Activated CD4-positive, alpha-beta T cell treated with anti-CD3 and anti-CD28 coated beads, Interleukin-2, amount 10 ng/mL, durations not matched to agents 7 days and 5 days (primary cell): ENCODE data around the gene ABCG1. TPM values are rescaled to one million over a fixed set of nuclear protein-coding genes. Genes with fewer than 3 reads are reported as not detected.

Experiments
- CTCF ChIA-PET: fragments of 350-600 bp; sonication (Branson Sonifier 250); formaldehyde crosslinking; loops from one replicate; lab custom pipeline; 2021; ENCODE audit warnings: antibody characterized with exemption; lab: Charles Lee
- POLR2A ChIA-PET: fragments of 350-600 bp; sonication (Branson Sonifier 250); formaldehyde crosslinking; loops from one replicate; lab custom pipeline; 2021; ENCODE audit warnings: antibody characterized with exemption; lab: Charles Lee
- DNase-seq: peaks from one replicate; pipeline ENCODE4 v3.0.0-alpha.2; 2020
- H3K27ac Mint-ChIP-seq: one replicate; pipeline ENCODE4 v1.8.0; 2021; ENCODE audit warnings: mild to moderate bottlenecking, moderate library complexity, mixed read lengths
- H3K27me3 Mint-ChIP-seq: one replicate; pipeline ENCODE4 v1.8.0; 2021; ENCODE audit warnings: mixed read lengths
- H3K36me3 Mint-ChIP-seq: one replicate; pipeline ENCODE4 v1.8.0; 2021; ENCODE audit warnings: low read depth, mixed read lengths
- H3K4me1 Mint-ChIP-seq: one replicate; pipeline ENCODE4 v1.8.0; 2021; ENCODE audit warnings: mixed read lengths
- H3K4me3 Mint-ChIP-seq: one replicate; pipeline ENCODE4 v1.8.0; 2021; ENCODE audit warnings: mild to moderate bottlenecking, moderate library complexity, mixed read lengths
- H3K9me3 Mint-ChIP-seq: one replicate; pipeline ENCODE4 v1.8.0; 2021; ENCODE audit warnings: mixed read lengths
- total RNA-seq, 2 experiments: library from RNA; stranded (reverse); gene quantifications; one replicate each; pipeline ENCODE4 v1.2.3, GENCODE V29; 2021

Gene ABCG1
- total RNA-seq, 2 experiments from 2014 or later: 10.2 to 12.3 TPM

- POLR2A ChIA-PET: no interaction called here
- Mint-ChIP-seq H3K9me3 (no peaks in the 10 kb centered on the region), H3K36me3 (no peaks in the 10 kb centered on the region), H3K4me1 (peaks cover 78% of the 10 kb centered on the region), H3K4me3 (no peak overlapping the region), H3K27ac (peak overlapping the region; percentile 43), H3K27me3 (no peaks in the 10 kb centered on the region)
- CTCF ChIA-PET: interaction anchor here (0.7 to 2.5 kb wide), 12 partner anchors 9 to 147 kb away, joined by 3 to 7 read pairs (median 4); no protein-coding TSS in a partner anchor
- no peak for DNase-seq
Measured at GRCh38 chr21:42193721-42194120, 25.2 kb upstream of the ABCG1 start.

DNA sequence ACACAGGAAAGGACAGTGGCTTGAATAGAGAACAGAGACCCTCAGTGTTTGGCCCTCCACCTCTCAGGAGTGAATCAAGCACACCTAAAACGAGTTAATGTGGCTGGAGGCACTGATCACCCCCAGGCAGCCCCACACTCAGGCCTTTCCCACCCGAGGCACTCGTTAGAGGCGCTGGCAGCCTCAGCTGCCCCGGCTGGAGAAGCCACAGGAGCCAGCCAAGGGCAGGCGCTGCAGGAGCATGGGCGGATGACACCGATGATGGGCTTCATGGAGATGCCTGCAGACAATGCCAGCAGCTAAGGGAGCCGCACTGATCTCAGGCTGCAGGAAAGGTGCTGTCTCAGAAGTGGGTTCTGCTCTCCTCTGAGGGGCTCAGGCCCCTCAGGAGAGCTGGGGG lies 24.1 kb upstream of the ABCG1 start:
- H3K4me1 Mint-ChIP-seq: peaks cover 79% of the 10 kb centered on the region
- no peak overlapping the region for H3K4me3 Mint-ChIP-seq
- CTCF ChIA-PET: no interaction called here
- no peaks in the 10 kb centered on the region for H3K36me3 Mint-ChIP-seq
- POLR2A ChIA-PET: no interaction called here
- no peak for DNase-seq
- no peaks in the 10 kb centered on the region for H3K27me3 Mint-ChIP-seq
- H3K27ac Mint-ChIP-seq: no peak overlapping the region
- no peaks in the 10 kb centered on the region for H3K9me3 Mint-ChIP-seq

DNA sequence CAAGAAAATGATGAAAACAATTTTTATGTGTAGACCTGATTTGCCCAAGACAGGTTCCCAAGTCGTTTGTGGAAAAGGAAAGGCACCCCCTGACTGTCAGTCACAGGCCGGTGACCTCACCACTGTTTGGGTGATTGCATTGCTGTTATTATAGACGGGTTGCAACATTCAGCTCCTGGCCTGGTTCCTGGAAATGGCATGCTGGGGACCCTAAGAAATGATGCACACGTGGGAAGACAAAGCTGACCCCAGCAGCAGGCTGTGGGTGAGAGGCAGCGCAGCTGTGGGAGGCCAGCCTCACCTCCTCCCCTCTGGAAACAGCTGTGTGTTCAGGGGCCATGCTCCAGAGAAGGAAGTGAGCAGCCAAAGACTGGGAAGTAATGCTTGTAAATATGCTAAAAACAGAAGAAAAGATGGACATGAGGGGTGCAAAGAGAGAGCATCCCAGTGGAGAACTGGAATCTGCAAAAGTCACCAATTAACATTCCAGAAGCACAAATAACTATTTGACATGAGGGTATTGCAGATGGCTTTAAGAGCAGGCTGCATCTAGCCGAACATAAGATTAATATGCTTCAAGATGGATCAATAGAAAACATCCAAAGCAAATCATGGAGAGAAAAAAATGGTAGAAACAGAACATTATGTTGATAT lies 23.4 kb upstream of the ABCG1 start:
- POLR2A ChIA-PET: no interaction called here
- no peak for DNase-seq
- Mint-ChIP-seq H3K27ac (no peak overlapping the region), H3K27me3 (no peaks in the 10 kb centered on the region), H3K36me3 (no peaks in the 10 kb centered on the region), H3K4me3 (no peak overlapping the region), H3K9me3 (no peaks in the 10 kb centered on the region), H3K4me1 (peaks cover 73% of the 10 kb centered on the region)
- CTCF ChIA-PET: interaction anchor here (0.6 kb wide), 1 partner anchor 246 kb away, joined by 3 read pairs; no protein-coding TSS in a partner anchor

- ChIA-PET POLR2A (no interaction called here), CTCF (interaction anchor here (0.7 to 2.0 kb wide), 4 partner anchors 21 to 51 kb away, joined by 3 to 7 read pairs (median 4); no protein-coding TSS in a partner anchor)
- no peak overlapping the region for H3K4me3 Mint-ChIP-seq
- H3K27me3 Mint-ChIP-seq: peaks cover 2% of the 10 kb centered on the region
- DNase-seq: peak; percentile 29
- no peaks in the 10 kb centered on the region for H3K9me3 Mint-ChIP-seq
- H3K27ac Mint-ChIP-seq: peak overlapping the region; percentile 59
- H3K36me3 Mint-ChIP-seq: no peaks in the 10 kb centered on the region
- H3K4me1 Mint-ChIP-seq: peaks cover 49% of the 10 kb centered on the region
Measured at GRCh38 chr21:42198929-42199867, 19.7 kb upstream of the ABCG1 start.

GRCh38 chr21:42199868-42200463 lies 19.0 kb upstream of the ABCG1 start:
- ChIA-PET POLR2A (no interaction called here), CTCF (no interaction called here)
- H3K27me3 Mint-ChIP-seq: peaks cover 2% of the 10 kb centered on the region
- no peaks in the 10 kb centered on the region for H3K9me3 Mint-ChIP-seq
- H3K36me3 Mint-ChIP-seq: no peaks in the 10 kb centered on the region
- peaks cover 43% of the 10 kb centered on the region for H3K4me1 Mint-ChIP-seq
- H3K4me3 Mint-ChIP-seq: no peak overlapping the region
- no peak for DNase-seq
- no peak overlapping the region for H3K27ac Mint-ChIP-seq

DNA sequence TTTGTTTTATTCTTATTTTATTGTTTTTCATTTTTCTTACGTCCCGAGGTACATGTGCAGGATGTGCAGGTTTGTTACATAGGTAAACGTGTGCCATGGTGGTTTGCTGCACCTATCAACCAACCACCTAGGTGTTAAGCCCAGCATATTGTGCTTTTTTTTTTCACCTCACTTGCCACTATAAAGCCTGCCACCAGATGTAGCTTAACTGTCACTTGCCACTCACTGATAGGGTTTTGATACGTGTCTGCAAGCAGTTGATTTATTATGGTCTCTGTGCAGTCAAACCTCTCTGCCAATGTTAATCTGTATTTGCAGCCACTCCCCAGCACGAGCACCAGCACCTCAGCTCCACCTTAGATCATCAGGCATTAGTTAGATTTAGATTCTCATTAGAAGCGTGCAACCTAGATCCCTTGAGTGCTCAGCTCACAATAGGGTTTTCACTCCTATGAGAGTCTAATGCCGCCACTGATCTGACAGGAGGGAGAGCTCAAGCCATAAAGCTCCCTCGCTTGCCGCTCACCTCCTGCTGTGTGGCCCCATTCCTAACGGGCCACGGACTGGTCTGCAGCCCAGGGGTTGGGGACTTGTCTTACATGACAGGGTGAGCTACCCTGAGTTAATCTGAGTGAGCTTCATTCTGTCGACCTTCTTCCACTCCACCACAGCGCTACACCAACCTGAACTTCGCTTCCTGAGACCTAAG lies 17.9 kb upstream of the ABCG1 start:
- CTCF ChIA-PET: interaction anchor here (0.6 to 1.6 kb wide), 6 partner anchors 11 to 56 kb away, joined by 3 to 6 read pairs (median 4); no protein-coding TSS in a partner anchor
- Mint-ChIP-seq H3K36me3 (no peaks in the 10 kb centered on the region), H3K27me3 (peaks cover 2% of the 10 kb centered on the region), H3K4me1 (peaks cover 34% of the 10 kb centered on the region), H3K27ac (no peak overlapping the region), H3K4me3 (no peak overlapping the region), H3K9me3 (no peaks in the 10 kb centered on the region)
- POLR2A ChIA-PET: no interaction called here
- DNase-seq: no peak

DNA sequence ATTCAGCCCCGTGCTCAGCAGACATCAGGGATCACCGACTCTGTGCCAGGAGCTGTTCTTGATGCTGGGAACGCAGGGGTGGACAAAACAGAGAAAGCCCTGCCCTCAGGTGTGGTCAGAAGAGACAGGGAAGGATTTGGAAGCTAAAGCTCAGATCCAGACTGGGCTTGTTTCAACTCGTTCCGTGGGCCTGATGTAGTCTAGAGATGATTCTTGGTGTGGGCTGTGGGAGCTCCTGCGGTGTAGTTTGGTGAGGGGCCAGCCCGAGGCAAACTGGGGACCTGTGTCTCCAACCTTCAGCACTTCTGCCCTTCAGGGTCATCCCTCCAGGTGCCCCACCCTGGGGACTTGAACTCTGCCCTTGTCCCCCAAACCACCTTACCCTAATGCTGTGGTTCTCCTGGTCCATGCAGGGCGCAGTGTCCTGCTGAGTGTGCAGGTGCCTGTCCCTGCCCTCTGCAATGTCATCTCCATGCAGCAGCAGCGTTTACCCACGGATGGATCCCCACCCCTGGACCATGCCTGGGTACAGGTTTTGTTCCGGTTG lies 17.3 kb upstream of the ABCG1 start:
- H3K27ac Mint-ChIP-seq: no peak overlapping the region
- no peak for DNase-seq
- H3K4me1 Mint-ChIP-seq: peaks cover 32% of the 10 kb centered on the region
- CTCF ChIA-PET: interaction anchor here (0.6 to 1.6 kb wide), 8 partner anchors 8 to 55 kb away, joined by 3 to 6 read pairs (median 4); no protein-coding TSS in a partner anchor
- H3K36me3 Mint-ChIP-seq: no peaks in the 10 kb centered on the region
- H3K9me3 Mint-ChIP-seq: no peaks in the 10 kb centered on the region
- no peak overlapping the region for H3K4me3 Mint-ChIP-seq
- POLR2A ChIA-PET: no interaction called here
- H3K27me3 Mint-ChIP-seq: peaks cover 2% of the 10 kb centered on the region

DNA sequence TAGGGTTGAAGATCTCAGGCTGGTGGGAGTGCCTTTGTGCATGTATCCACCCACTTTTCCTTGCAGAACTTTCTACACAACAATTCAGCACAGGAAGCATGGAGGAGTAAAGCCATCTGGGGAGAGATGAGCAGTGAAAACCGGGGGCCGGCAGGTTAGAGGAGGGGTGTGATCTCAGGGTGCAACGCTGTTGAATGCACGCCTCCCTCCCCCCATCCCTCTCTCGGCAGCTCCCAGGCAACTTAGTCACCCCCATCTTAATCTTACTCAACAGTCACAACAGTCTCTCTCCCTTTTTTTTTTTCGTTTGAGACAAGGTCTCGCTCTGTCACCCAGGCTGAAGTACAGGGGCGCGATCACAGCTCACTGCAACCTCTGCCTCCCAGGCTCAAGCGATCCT lies 16.6 kb upstream of the ABCG1 start:
- Mint-ChIP-seq H3K9me3 (no peaks in the 10 kb centered on the region), H3K4me1 (peaks cover 32% of the 10 kb centered on the region), H3K27me3 (peaks cover 8% of the 10 kb centered on the region), H3K36me3 (peaks cover 2% of the 10 kb centered on the region), H3K27ac (no peak overlapping the region), H3K4me3 (no peak overlapping the region)
- no peak for DNase-seq
- POLR2A ChIA-PET: no interaction called here
- CTCF ChIA-PET: interaction anchor here (0.6 to 1.4 kb wide), 2 partner anchors 9 to 36 kb away, joined by 4 to 5 read pairs; no protein-coding TSS in a partner anchor

- no peaks in the 10 kb centered on the region for H3K9me3 Mint-ChIP-seq
- ChIA-PET CTCF (interaction anchor here (0.5 kb wide), 1 partner anchor 93 kb away, joined by 4 read pairs; no protein-coding TSS in a partner anchor), POLR2A (no interaction called here)
Measured at GRCh38 chr21:42203321-42203720, 15.6 kb upstream of the ABCG1 start.

GRCh38 chr21:42203936-42204335 lies 15.0 kb upstream of the ABCG1 start:
- H3K9me3 Mint-ChIP-seq: no peaks in the 10 kb centered on the region
- H3K27ac Mint-ChIP-seq: no peak overlapping the region
- peaks cover 19% of the 10 kb centered on the region for H3K4me1 Mint-ChIP-seq
- H3K4me3 Mint-ChIP-seq: no peak overlapping the region
- no peak for DNase-seq
- peaks cover 9% of the 10 kb centered on the region for H3K27me3 Mint-ChIP-seq
- peaks cover 2% of the 10 kb centered on the region for H3K36me3 Mint-ChIP-seq
- ChIA-PET POLR2A (no interaction called here), CTCF (no interaction called here)

More at GRCh38 chr21:42203321-42203720, 15.6 kb upstream of the ABCG1 start:
- Mint-ChIP-seq H3K27me3 (peaks cover 9% of the 10 kb centered on the region), H3K36me3 (peaks cover 2% of the 10 kb centered on the region), H3K4me1 (peaks cover 25% of the 10 kb centered on the region), H3K4me3 (no peak overlapping the region), H3K27ac (no peak overlapping the region)
- DNase-seq: no peak

DNA sequence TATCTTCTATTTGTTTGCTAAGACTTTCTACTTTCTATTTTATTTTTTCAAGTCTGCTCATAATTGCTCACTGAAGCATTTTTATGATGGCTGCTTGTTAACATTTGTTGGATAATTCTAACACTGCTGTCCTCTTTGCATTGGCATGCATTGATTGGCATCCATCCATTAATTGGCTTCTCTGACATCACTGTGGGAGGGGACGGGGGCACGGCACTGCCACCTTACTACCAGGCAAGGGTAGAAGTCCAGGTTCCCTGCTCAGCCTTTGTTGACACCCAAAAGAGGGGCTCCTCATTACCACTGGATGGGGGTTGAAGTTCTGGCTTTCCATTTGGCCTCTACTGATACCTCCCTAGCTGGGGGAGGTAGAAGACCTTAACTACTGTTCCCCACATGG lies 11.5 kb upstream of the ABCG1 start:
- CTCF ChIA-PET: no interaction called here
- H3K36me3 Mint-ChIP-seq: peaks cover 2% of the 10 kb centered on the region
- no peak overlapping the region for H3K27ac Mint-ChIP-seq
- H3K9me3 Mint-ChIP-seq: no peaks in the 10 kb centered on the region
- no peak overlapping the region for H3K4me3 Mint-ChIP-seq
- DNase-seq: no peak
- peaks cover 12% of the 10 kb centered on the region for H3K27me3 Mint-ChIP-seq
- H3K4me1 Mint-ChIP-seq: peaks cover 2% of the 10 kb centered on the region
- POLR2A ChIA-PET: no interaction called here

DNA sequence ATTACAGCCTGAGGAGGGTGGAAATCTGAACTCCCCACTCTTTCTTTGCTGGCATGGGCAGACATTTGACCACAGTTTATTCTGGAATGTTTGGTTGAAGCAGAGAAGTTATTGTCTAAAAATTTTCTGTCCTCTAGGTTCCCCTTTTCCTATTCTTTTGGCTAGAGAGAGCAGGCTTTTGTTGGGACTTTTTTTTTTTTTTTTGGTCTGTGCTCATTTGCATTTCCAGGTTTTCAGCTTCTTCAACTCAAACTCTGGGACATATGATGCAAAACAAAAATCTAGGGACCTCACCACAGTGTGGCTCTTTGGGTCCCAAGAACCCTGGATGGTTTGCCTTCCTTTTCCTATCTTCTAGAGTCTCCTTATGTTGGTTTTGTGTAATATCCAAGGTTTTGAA lies 10.9 kb upstream of the ABCG1 start:
- Mint-ChIP-seq H3K36me3 (peaks cover 2% of the 10 kb centered on the region), H3K4me1 (peaks cover 2% of the 10 kb centered on the region), H3K9me3 (no peaks in the 10 kb centered on the region), H3K27me3 (peaks cover 12% of the 10 kb centered on the region), H3K4me3 (no peak overlapping the region), H3K27ac (no peak overlapping the region)
- ChIA-PET CTCF (no interaction called here), POLR2A (no interaction called here)
- no peak for DNase-seq
